K562 (cell line): ENCODE measurements around the gene BNC2. TPM values are rescaled to one million over a fixed set of nuclear protein-coding genes. Genes with fewer than 3 reads are reported as not detected.

ENCODE experiments used
- ATAC-seq: fragments of 200-7000 bp; cut with Tn5 transposase; 3 replicates; pipeline ENCODE4 v1.9.1; 2020; ENCODE audit warnings: moderate library complexity
- BruUV-seq: library from RNA; stranded (reverse); fragments of 400-500 nt; replicated peaks from 2 replicates; lab custom pipeline; 2021; lab: Mats Ljungman, UMichigan
- CTCF ChIA-PET: fragments of 300-600 bp; formaldehyde crosslinking; extraction: SDS; loops from one replicate; lab custom pipeline; 2021; ENCODE audit warnings: low intra/inter-chr PET ratio; lab: Yijun Ruan, JAX
- POLR2A ChIA-PET: fragments of 300-600, 350-650 bp; sonication (Branson Sonifier 250); formaldehyde crosslinking; extraction: SDS; loops from one replicate; lab custom pipeline; 2021; ENCODE audit warnings: antibody characterized with exemption, inconsistent platforms; lab: Yijun Ruan, JAX
- DNase-seq, 4 experiments: peaks; one replicate each; pipeline versions ENCODE4 v3.0.0 to v3.0.0-alpha.2; 2011 to 2018; ENCODE audit warnings: low spot score in 3 of 4, mixed read lengths in 3 of 4; ENCODE audit errors: extremely low read depth in 1 of 4
- FAIRE-seq: peaks from 2 replicates; lab custom pipeline; 2011; peaks lifted over from hg19 to GRCh38; lab: Jason Lieb, UNC
- H2AFZ ChIP-seq: 2 replicates; pipeline ENCODE4 v1.6.0; 2011; ENCODE audit warnings: low read depth, low read length, control low read depth, inconsistent platforms
- H3K27ac ChIP-seq: fragments of 200-600 bp; 3 replicates; pipeline ENCODE4 v1.8.0; 2011; ENCODE audit warnings: low read depth, mild to moderate bottlenecking, control low read depth, inconsistent platforms, low read length, moderate library complexity, mixed read lengths; ENCODE audit errors: extremely low read depth
- H3K27me3 ChIP-seq, 2 experiments: fragments of 300-600 bp in 1 of 2; 2 replicates in 1 of 2; 3 replicates in 1 of 2; pipeline versions ENCODE4 v1.6.0 to v1.8.0; 2011; ENCODE audit warnings: inconsistent platforms in 2 of 2, low read length in 2 of 2, mild to moderate bottlenecking in 1 of 2, mixed read lengths in 1 of 2, moderate library complexity in 1 of 2; ENCODE audit not compliant: control insufficient read depth in 2 of 2, insufficient read depth in 2 of 2
- H3K36me3 ChIP-seq: fragments of 300-600 bp; 3 replicates; pipeline ENCODE4 v1.8.0; 2011; ENCODE audit warnings: mild to moderate bottlenecking, low read length, inconsistent platforms; ENCODE audit not compliant: control insufficient read depth, insufficient read depth
- H3K4me1 ChIP-seq, 2 experiments: fragments of 200-600 bp in 1 of 2; replicated peaks in 1 of 2; 2 replicates in 1 of 2; 3 replicates in 1 of 2; pipeline versions ENCODE4 v1.5.1 to v1.8.0; 2011; ENCODE audit warnings: inconsistent platforms in 2 of 2, low read length in 2 of 2, mild to moderate bottlenecking in 1 of 2, mixed read lengths in 1 of 2, moderate library complexity in 1 of 2; ENCODE audit not compliant: control insufficient read depth in 2 of 2, insufficient read depth in 2 of 2
- H3K4me2 ChIP-seq: 2 replicates; pipeline ENCODE4 v1.6.1; 2011; ENCODE audit warnings: low read length, control low read depth, inconsistent platforms, mixed read lengths; ENCODE audit not compliant: insufficient read depth
- H3K4me3 ChIP-seq: fragments of 200-600 bp; sonication (generic), shearing (Covaris generic); 2 replicates; pipeline ENCODE4 v1.5.1; 2016; ENCODE audit warnings: control low read depth, inconsistent platforms
- H3K79me2 ChIP-seq: fragments of 200-600 bp; 3 replicates; pipeline ENCODE4 v1.8.0; 2011; ENCODE audit warnings: low read length, inconsistent platforms; ENCODE audit not compliant: control insufficient read depth, insufficient read depth
- H3K9ac ChIP-seq, 2 experiments: 2 replicates each; pipeline versions ENCODE4 v1.6.0 to v1.6.1; 2011; ENCODE audit warnings: low read depth in 2 of 2, low read length in 2 of 2, control low read depth in 1 of 2, inconsistent platforms in 1 of 2, mild to moderate bottlenecking in 1 of 2, mixed read lengths in 1 of 2; ENCODE audit not compliant: insufficient read depth in 1 of 2
- H3K9me1 ChIP-seq: one replicate; pipeline ENCODE4 v1.6.0; 2011; ENCODE audit warnings: inconsistent platforms, mild to moderate bottlenecking, low read length, moderate library complexity; ENCODE audit not compliant: control insufficient read depth, insufficient read depth
- H3K9me3 ChIP-seq: replicated peaks from 2 replicates; pipeline ENCODE4 v1.5.1; 2011; ENCODE audit warnings: low read depth, low read length, inconsistent platforms; ENCODE audit not compliant: control insufficient read depth, insufficient read depth
- H4K20me1 ChIP-seq: replicated peaks from 2 replicates; pipeline ENCODE4 v1.6.1; 2011; ENCODE audit warnings: low read length, inconsistent platforms, mixed read lengths; ENCODE audit not compliant: control insufficient read depth, insufficient read depth
- GTF2E2 ChIP-seq: fragments of 200-800 bp; sonication (Bioruptor generic); IDR thresholded peaks from 2 replicates; pipeline ENCODE4 v1.6.1; 2016; ENCODE audit warnings: missing genetic modification characterization, missing compliant biosample characterization
- HMG20A ChIP-seq: fragments of 450-650 bp; formaldehyde crosslinking; conservative IDR thresholded peaks from 2 replicates; pipeline ENCODE4 v1.4.0; 2020; ENCODE audit warnings: mild to moderate bottlenecking, mixed read lengths
- IFI16 ChIP-seq: fragments of 250-450 bp; sonication (Bioruptor Pico); IDR thresholded peaks from 2 replicates; pipeline ENCODE4 v2.1.2; 2022; ENCODE audit warnings: mild to moderate bottlenecking, inconsistent platforms
- MAZ ChIP-seq, 2 experiments: fragments of 450-650 bp in 1 of 2; sonication (generic) in 1 of 2; formaldehyde crosslinking; IDR thresholded peaks in 1 of 2; conservative IDR thresholded peaks in 1 of 2; 2 replicates each; pipeline versions ENCODE4 v1.4.0 to v1.5.0; 2020; ENCODE audit warnings: mild to moderate bottlenecking in 1 of 2, missing genetic modification reagents in 1 of 2
- NR1H2 ChIP-seq: sonication (generic); formaldehyde crosslinking; IDR thresholded peaks from 2 replicates; pipeline ENCODE4 v1.4.0; 2020; ENCODE audit warnings: mild to moderate bottlenecking, missing genetic modification reagents
- OTX1 ChIP-seq: fragments of 450-650 bp; formaldehyde crosslinking; IDR thresholded peaks from 2 replicates; pipeline ENCODE4 v1.4.0; 2022; ENCODE audit warnings: mild to moderate bottlenecking
- U2AF2 ChIP-seq: fragments of 200-400 bp; formaldehyde crosslinking; optimal IDR thresholded peaks from 2 replicates; pipeline ENCODE3; 2017; ENCODE audit warnings: low read depth, mild to moderate bottlenecking, low read length
- ZNF140 ChIP-seq: fragments of 250-450 bp; sonication (Bioruptor Pico); IDR thresholded peaks from 2 replicates; pipeline ENCODE4 v1.8.0; 2021; ENCODE audit warnings: moderate library complexity, mild to moderate bottlenecking, inconsistent platforms
- WGBS: fragments of 100-300 bp; shearing (Covaris generic); methylation state at CpG from one replicate; pipeline ENCODE4 v1.1.6; 2016; ENCODE audit warnings: low coverage, mixed read lengths; ENCODE audit not compliant: insufficient coverage; ENCODE audit errors: missing lambda C conversion rate; 5-methylcytosine and 5-hydroxymethylcytosine counted together
- in situ Hi-C: fragments of 300-500 bp; cut with MboI; formaldehyde crosslinking; loops from 4 replicates; pipeline ENCODE4 v1.15.0; 2018; ENCODE audit warnings: inconsistent platforms, mixed read lengths
- intact Hi-C: fragments of 100-400 bp; cut with micrococcal nuclease; formaldehyde crosslinking; loops from 2 replicates; pipeline ENCODE4 v1.14.2; 2022
- polyA plus RNA-seq, 8 experiments: library from polyadenylated mRNA; depleted of rRNA in 4 of 8; stranded (reverse) in 5 of 8; unstranded in 3 of 8; fragments of >200 nt; fragmentation: Nextera tagmentation in 2 of 8; fragmentation: Illumina TruSeq in 1 of 8; extraction: Ambion mirVana in 2 of 8; extraction: Trizol in 1 of 8; gene quantifications; 2 replicates each; pipeline versions ENCODE4 v1.2.1 to v1.2.3, GENCODE V29; 2011 to 2014; ENCODE audit warnings: inconsistent platforms in 1 of 8, missing spikeins in 1 of 8
- total RNA-seq, 7 experiments: library from RNA; depleted of rRNA in 6 of 7; stranded (reverse); fragments of >200 nt in 6 of 7; fragmentation: Illumina TruSeq in 2 of 7; extraction: Trizol in 2 of 7; gene quantifications; 2 replicates each; pipeline versions ENCODE4 v1.2.1 to v1.2.3, GENCODE V29; 2011 to 2021; ENCODE audit warnings: low replicate concordance in 1 of 7
- TF ChIP-seq, protein P1 (sequence below): sonication (generic); formaldehyde crosslinking; IDR thresholded peaks from 2 replicates; pipeline ENCODE4 v1.8.0; 2022; ENCODE audit warnings: missing genetic modification reagents, mild to moderate bottlenecking, borderline replicate concordance
- TF ChIP-seq, protein P2 (sequence below): sonication (generic); formaldehyde crosslinking; IDR thresholded peaks from 2 replicates; pipeline ENCODE4 v1.8.0; 2022; ENCODE audit warnings: missing genetic modification reagents, mild to moderate bottlenecking, borderline replicate concordance

BNC2 gene
- total and polyA plus RNA-seq, 9 of the 15 experiments (the other 6 are each of a cell fraction or from before 2014, with no cell fraction given) = not detected

DNA sequence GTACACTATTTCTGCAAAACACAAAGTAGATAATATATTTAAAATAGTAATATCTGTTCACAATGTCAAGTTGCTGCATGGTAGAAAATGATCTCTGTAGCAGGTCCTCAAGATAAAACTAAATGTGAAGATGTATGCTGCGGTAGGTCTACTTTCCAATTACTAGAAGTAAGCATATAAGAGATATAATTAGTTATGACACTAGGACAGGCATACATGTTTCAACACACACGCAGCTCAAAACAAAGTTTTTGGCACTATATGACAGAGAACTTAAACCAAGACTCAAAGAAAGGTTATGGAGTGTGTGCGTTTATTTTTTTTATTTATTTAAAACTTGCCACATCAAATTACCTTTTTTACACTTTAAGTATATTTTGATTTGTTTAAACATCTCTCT is 23.5 kb downstream of the BNC2 start (continued):
- TF ChIP-seq, protein P1, sequence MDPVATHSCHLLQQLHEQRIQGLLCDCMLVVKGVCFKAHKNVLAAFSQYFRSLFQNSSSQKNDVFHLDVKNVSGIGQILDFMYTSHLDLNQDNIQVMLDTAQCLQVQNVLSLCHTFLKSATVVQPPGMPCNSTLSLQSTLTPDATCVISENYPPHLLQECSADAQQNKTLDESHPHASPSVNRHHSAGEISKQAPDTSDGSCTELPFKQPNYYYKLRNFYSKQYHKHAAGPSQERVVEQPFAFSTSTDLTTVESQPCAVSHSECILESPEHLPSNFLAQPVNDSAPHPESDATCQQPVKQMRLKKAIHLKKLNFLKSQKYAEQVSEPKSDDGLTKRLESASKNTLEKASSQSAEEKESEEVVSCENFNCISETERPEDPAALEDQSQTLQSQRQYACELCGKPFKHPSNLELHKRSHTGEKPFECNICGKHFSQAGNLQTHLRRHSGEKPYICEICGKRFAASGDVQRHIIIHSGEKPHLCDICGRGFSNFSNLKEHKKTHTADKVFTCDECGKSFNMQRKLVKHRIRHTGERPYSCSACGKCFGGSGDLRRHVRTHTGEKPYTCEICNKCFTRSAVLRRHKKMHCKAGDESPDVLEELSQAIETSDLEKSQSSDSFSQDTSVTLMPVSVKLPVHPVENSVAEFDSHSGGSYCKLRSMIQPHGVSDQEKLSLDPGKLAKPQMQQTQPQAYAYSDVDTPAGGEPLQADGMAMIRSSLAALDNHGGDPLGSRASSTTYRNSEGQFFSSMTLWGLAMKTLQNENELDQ (CRISPR knock-in tag) = no peak
- TF ChIP-seq GTF2E2 (tag) (no peak), OTX1 (CRISPR knock-in tag) (no peak)
- TF ChIP-seq, protein P2, sequence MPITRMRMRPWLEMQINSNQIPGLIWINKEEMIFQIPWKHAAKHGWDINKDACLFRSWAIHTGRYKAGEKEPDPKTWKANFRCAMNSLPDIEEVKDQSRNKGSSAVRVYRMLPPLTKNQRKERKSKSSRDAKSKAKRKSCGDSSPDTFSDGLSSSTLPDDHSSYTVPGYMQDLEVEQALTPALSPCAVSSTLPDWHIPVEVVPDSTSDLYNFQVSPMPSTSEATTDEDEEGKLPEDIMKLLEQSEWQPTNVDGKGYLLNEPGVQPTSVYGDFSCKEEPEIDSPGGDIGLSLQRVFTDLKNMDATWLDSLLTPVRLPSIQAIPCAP (CRISPR knock-in tag) = no peak

DNA sequence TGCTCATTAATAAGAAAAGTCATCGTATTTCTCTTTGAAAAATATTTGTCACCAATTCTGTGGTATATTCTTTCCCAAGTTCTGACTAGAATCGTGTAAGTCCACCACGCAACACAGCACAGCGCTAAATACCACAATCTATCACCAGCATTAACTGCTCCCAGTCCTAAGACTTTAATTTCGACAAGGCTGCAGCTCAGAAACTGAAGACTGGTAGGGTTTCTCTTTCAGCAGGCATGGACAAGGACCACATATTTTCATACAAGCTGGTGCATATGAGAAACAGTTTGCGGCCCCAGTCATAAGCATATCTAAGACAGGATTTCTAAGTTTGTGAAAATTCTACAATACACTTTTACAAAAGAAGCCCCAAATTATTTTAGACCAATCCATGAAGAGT is 24.1 kb downstream of the BNC2 start:
- 0% methylated on average over 5 of the region's 6 CpGs for WGBS

More for the DNA sequence above, 24.1 kb downstream of the BNC2 start:
- in situ Hi-C loops = no loop called here
- no peaks in the 10 kb centered on the region for H3K36me3 ChIP-seq
- no peaks in the 10 kb centered on the region for H3K9me1 ChIP-seq
- DNase-seq (no peak), ATAC-seq (no peak), FAIRE-seq (no peak)
- no peak overlapping the region for H3K9ac ChIP-seq
- no peaks in the 10 kb centered on the region for H3K9me3 ChIP-seq
- no peak overlapping the region for H3K4me2 ChIP-seq
- H4K20me1 ChIP-seq = no peaks in the 10 kb centered on the region
- H3K79me2 ChIP-seq = no peaks in the 10 kb centered on the region
- POLR2A ChIA-PET = no interaction called here
- no TSS peak for BruUV-seq
- no peak overlapping the region for H3K4me3 ChIP-seq
- TF ChIP-seq NR1H2 (CRISPR knock-in tag) (no peak), U2AF2 (no peak), MAZ (CRISPR knock-in tag; conservative IDR thresholded peaks at IDR 0.05 in 1 of 2, IDR thresholded peaks at IDR 0.05 in 1 of 2) (no peak), IFI16 (CRISPR knock-in tag) (no peak), ZNF140 (CRISPR knock-in tag) (no peak), HMG20A (CRISPR knock-in tag) (no peak)
- H2AFZ ChIP-seq = no peak overlapping the region
- H3K27me3 ChIP-seq = no peaks in the 10 kb centered on the region
- CTCF ChIA-PET = no interaction called here
- H3K4me1 ChIP-seq = no peaks in the 10 kb centered on the region
- no peak overlapping the region for H3K27ac ChIP-seq
- intact Hi-C loops = no loop called here
